GM18508 (cell line): ENCODE data around the gene SYNDIG1.

Experiments used
- ATAC-seq: cut with Tn5 transposase; IDR thresholded peaks from one replicate; pipeline ENCODE4 v1.9.1; 2021; ENCODE audit warnings: moderate number of reproducible peaks; ENCODE audit not compliant: insufficient read depth, unreplicated experiment

SYNDIG1 gene

DNA sequence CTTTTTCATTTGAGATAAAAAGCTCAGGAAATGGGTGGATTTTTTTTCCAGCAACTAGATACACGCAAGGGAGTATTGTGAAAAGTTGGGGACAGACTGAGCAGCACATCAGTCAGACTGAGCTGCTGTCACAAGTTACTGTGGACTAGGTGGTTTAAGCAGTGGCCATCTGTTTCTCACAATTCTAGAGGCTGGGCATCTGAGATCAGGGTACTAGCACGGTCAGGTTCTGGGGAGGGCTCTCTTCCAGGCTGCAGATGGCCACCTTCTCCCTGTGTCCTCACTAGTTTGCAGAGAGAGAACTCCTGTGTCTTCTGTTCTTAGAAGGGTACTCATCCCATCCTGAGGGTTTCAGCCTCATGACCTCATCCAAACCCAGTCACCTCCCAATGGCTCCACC lies 178.3 kb downstream of the SYNDIG1 start:
- no peak for ATAC-seq

DNA sequence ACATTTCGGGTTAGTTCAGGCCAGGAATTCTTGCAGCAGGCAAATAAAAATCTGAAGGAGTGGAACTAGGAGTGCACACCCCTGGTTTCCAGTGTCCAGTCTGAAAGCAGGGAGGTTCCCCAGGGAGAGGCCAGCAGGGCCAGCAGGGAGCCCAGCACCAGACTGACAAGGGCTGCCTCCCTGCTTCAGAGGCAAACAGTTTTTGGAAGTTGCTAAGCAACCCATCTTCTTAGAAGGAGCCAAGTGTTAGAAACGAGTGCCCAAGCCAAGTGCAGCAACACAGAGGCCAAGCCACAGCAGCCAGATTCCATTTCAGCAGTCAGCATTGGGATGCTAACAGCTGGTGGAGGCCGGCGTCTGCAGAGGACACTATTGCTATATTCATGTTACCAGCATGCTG lies 179.1 kb downstream of the SYNDIG1 start:
- peak; percentile 8 for ATAC-seq

DNA sequence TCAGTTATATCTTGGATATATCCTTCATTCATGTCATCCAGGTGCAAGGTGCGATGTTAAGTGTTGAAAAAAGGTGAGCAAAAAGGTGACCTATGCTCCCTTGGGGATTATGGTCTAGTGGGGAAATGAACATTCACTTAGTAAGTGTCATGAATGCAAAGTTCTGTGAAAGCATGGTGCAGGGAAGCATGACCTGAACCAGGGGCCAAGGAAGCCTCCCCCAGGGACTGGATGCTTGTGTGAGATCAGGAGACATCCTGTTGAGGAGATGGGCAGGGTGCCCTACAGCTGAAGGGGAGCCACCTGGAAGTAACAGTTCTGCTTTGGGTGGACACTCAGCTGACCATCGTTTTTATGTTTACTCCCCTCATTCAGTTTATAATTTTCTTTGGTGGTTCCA lies 179.5 kb downstream of the SYNDIG1 start:
- ATAC-seq: peak; percentile 42

DNA sequence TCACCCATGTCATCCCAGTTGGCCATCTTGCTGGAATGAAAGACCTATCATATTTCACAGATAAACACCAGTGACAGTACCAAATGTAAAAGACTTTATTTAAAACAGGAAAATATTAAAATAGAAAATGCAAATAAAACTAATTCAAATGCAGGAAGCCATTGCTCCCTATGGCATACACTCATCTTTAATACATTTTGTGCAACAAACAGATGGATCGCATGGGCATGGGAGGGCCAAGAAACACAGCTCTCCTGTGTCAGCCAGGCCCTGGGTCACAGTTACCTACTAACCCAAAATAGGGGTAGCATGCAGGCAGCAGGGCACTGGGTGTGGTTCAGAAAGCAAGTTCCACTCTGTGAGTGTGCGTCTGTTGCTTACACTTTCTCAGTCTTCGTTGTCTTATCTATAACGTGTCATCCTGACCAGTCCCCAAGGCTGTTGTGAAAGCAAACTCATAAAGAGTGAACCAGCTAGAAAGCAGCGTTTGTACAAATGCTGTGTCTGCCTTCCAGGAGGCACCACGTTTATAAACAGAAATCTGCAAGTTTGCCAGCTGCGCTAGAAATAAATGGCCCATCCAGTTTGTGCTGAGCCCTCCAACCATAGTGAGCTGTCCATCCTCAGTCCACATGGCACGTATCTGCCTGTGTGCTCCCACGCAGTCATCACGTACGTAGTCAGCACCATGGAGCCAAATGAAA lies 180.5 kb downstream of the SYNDIG1 start:
- no peak for ATAC-seq

DNA sequence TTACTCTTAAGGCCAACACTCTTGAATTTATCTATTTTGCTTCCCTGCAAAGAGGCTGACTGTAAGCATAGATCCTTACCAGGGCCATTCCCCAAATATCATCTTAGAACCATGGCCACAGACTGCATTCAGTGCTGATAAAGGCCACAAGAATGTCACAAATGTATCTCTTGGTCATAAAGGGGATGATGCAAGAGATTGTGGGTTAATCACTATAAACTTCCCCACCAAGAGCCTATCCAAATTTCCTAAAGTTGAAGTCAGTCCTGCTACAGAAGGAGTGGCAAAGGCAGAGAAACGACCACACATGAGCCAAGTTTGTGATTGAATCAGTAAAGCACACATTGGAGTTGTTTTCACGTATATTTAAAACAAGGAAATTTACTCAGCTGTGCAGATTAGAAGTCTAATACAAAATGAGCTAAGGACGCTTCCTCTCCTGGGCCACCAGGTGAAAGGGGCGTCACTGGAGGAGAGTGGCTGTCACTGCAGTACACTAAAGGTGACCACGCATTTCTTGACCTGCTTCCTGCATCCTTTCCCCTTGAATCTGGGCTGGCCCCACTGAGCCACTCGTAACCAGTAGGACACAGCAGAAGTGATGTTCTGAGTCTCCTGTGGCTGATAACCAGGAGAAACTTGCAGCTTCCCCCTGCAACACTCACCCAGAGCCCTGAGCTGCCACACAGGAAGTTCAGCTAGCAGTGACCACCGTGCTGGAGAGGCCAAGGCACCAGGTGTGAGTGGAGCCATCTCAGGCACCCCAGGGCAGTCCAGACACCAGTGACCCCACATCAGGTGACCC lies 181.9 kb downstream of the SYNDIG1 start:
- no peak for ATAC-seq

DNA sequence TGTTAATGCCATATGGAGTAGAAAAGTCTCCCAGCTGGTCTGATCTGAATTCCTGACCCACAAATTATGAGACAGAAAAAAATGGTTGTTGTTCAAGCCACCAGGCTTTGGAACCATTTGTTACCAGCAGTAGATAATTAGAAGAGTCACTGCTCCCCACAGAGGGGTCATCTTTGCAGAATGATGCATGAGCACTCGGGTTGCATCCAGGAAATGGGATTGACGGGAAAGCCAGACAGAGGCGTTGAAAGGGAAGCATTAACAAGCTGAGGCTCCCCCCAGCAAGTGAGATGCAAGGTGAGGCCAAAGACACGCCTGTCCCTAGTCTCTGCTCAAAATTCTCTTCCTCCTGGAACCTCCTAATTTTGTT lies 182.5 kb downstream of the SYNDIG1 start:
- no peak for ATAC-seq

DNA sequence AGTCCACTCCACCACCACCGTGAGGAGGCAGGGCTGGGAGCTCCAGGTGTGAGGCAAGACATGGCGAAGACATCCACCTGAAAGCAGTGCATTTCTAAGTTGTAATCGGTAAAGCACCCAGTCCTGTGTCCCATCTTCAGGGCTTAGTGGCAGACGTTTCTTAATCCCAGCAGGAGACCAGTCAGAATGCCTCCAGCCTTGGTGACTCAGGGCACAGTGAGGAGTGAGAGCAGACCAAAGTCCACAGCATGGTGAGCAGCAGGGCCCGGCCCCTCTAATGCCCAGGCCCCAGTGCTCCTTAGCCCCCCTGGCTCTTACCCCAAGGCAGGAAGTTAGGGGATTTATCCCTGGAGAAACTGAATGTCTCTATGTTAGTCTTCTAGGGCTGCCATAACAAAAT lies 183.9 kb downstream of the SYNDIG1 start:
- ATAC-seq: no peak

DNA sequence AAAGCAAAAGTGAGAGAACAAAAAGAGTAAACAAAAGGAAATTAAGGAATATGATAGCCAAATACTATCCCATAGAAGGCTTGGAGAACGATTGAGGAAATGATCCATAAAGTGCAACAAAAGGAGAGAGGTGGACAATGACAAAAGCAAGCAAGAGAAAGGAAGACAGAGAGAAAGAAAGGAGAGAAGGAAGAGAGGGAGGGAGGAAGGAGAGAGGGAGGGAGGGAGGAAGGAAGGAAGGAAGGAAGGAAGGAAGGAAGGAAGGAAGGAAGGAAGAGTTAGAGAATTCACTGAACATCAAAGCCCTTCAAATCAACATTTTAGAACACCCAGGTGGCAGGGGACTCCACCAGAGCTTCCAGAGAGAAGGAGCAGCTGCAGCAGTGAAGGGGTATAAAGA lies 185.0 kb downstream of the SYNDIG1 start:
- no peak for ATAC-seq

DNA sequence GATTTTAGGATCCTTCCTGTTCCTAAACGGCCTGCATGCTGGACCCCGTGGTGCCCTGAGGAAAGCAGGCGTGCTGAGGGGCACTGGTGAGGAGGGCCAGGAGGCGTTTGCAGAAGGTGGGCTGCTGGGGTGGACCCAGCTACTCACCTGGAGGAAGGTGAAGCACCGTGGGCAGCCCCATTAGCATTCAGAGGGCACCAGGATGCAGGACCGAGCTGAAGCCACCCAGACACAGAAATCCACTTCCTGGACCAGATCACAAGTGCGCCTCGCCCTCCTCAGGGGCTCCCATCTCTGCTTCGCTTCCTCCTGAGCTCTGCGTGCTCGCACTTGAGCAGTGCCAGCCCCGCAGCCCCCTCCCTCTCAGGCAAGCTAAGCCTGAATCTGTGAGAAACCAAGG lies 187.0 kb downstream of the SYNDIG1 start:
- no peak for ATAC-seq

DNA sequence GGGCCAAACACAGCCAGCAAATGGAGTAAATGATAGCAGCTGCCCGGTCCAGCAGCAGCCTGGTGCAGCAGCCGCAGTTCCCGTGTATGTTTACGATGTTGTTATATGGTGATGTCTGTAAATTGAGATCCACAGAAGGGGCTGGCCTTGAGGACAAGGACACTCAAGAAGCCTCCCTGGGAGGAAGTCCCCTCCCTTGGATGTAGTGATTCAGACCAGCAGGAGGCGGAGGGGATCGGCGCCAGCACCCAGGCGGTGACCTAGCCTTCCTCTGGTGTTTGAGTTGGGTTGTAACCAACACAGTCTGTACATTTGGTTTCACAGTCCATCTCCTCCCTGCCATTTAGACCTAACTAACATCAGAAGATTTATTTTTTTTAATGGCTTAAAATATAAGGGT lies 187.8 kb downstream of the SYNDIG1 start:
- no peak for ATAC-seq

DNA sequence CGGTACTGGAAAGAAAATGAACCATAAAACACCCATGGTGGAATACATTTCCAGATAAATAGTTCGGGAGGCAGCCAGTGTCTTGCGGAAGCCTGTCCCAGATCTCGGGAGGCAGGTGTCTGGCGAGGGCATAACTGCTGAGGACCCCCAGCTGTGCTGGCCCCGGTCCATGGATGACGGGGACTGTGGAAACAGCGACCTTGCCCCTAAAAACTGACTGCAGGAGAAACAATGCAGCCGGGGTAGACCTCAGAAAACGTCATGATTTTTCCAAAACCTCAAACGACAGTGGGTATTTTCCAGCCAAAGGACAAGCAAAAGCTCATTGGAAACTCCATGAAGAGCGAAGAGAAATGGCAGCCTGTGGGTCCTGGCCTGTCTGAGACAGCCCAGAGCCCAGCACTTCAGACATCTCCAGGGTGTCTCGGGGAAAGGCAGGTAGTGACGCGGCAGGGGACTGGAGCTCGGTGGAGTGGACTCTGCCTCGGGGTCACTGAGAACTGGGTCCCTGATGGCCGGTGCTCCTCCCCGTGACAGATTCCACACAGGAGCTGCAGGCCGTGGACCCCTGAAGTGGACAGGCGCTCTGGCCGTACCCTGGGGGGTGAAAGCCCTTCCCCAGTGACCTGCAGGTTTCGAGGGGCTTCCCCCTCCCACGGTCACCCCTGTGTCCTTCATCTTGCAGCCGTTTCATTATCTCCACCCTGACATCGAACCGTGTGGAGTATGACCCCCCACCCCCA lies 188.6 kb downstream of the SYNDIG1 start:
- no peak for ATAC-seq

DNA sequence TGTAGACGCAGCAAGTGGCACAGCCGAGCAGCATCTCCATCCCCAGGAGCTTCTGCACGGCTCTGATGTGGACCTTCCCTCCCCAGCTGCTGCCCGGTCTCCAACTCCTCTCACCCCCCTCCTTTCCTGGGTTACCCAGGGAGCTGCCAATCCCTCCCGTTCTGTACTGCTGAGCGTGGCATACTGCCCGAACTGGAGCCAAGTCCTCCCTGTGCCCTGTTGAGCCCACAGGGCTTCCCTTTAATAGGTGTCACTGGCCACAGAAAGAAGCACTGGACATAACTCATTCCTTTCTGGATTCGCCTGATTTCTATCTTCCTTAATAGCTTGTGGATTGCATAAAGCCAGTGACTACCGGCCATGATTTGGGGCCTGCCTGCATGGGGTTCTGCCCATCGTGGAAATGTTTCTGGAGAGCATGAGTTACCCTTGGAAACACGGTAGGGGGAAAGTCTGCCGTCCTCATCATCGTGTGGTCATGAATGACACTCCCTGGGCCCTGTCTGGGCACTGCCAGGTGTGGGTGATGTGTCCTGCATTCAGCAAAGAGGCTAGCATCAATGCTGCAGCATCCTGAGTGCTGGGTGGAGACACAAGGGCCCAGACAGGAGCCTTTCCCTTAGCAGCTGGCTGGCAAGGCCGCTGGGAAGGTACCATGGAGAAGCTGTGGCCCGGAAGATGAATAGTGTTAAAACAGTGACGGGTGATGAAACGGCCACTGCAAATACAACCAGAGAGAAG lies 189.7 kb downstream of the SYNDIG1 start:
- ATAC-seq: no peak

DNA sequence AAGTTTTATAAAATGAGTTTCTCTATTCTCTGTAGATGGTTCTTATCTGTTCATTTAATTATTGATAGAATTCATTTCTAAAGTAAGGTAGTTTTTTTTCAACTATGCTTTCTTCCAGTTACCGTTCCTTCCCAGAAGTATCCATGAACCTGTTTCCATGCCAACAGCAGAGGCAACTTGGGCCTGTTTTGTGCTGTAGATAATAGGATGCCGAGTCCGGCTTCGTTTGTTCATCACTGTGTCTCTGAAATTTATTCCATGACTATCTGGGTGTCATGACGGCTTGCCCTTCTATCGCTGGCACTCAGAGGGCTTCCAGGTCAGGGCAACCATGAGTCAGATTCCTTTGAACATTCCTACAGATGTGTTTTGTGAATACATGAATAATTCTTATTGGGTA lies 190.4 kb downstream of the SYNDIG1 start:
- ATAC-seq: no peak

DNA sequence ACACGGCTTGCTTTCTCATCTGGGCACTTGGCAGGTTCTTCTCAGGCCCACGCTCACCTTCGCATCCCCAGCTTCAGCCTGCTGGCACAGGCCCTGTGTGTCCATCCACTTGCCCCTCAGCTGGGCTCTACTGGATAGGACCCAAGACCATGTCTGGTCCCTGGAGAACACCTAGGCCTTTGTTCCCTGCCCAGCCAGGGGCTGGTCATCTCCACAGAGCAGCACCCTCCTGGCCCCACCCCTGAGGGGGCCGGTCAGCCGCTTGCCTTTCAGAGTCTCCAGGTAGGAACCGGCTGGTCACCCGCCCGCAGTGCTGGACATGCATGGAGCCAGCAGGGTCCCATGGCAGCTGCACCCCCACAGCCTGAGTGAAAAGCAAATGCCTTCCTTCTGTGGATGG lies 191.2 kb downstream of the SYNDIG1 start:
- ATAC-seq: no peak

DNA sequence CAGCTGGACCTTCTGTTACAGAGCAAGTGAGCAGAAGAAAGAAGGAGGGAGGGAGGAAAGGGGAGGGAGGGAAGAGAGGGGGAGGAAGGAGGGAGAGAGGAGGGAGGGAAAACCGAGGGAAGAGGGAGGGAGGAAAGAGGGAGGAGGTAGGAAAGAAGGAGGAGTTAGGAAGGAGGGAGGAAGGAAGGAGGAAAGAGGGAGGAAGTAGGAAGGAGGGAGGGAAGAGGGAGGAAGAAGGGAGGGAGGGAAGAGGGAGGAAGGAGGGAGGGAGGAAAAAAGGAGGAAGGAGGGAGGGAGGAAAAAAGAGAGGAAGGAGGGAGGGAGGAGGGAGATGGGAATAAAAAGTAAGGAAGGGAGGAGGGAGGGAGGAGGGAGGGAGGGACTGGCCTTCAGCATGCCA lies 191.8 kb downstream of the SYNDIG1 start:
- no peak for ATAC-seq

DNA sequence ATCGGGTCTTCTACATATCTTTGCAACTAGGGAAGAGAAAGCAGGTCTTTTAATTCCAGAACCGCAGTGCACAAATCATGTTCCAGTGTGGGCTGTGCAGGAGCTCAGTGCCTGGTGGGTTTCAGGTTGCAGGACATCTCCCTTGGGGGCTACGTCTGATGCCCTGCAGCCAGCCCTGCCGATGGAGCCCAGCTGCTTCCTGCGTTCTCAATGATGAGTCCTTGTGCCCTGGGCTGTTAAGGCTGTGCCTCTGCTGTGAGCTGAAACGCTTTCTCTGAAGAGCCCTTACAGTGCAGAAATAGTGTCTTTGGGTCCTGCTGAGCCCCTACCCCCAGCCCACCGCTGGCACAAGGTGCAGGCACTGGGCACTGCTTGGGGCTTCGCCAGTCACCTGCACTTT lies 192.9 kb downstream of the SYNDIG1 start:
- ATAC-seq: no peak

DNA sequence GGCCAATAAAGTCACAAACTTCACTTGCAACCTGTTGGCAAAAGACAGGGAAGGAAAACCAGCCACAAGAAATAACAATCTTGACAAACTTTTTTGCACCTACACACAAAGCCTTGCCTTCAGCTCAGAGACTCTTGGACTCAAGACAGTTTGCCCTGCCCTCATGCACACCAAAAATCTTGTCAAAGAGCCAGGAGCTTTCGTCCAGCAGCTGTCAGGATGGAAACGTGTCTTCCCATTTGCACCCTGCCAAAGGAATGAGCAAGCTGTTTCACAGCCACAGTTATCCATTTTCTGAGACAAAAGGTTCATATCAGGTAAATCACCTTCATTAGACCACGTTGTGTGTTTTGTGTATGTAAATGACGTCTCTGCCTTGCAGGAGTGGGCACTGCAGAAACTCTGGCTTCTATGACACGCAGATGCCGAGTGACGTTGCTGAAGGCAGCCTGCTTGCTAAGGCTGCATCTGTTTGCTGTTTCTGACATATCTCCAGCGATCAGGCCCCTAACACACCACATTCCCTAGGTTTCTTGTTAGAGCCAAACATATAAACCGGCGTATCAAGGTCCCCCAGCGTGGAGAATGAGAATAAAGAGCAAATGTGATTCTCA lies 193.4 kb downstream of the SYNDIG1 start:
- ATAC-seq: no peak

DNA sequence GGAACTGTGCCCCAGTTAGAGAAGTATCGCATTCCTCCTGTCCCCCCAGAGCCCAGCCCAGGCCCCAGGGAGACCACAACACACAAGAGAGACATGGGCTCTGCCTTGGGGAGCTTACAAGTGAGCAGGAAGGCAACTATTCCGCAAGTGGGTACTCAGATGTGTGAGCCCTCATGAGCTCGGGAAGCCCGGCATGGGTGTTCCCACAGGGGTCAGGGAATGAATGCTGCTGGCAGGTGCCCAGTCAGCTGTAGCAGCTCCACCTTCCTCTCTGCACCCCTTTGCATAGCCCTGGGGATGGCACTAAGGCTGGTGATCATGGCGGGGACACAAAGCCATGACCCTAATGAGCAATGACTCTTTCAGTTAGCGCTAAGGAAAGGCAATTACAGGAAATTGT lies 194.1 kb downstream of the SYNDIG1 start:
- ATAC-seq: no peak

DNA sequence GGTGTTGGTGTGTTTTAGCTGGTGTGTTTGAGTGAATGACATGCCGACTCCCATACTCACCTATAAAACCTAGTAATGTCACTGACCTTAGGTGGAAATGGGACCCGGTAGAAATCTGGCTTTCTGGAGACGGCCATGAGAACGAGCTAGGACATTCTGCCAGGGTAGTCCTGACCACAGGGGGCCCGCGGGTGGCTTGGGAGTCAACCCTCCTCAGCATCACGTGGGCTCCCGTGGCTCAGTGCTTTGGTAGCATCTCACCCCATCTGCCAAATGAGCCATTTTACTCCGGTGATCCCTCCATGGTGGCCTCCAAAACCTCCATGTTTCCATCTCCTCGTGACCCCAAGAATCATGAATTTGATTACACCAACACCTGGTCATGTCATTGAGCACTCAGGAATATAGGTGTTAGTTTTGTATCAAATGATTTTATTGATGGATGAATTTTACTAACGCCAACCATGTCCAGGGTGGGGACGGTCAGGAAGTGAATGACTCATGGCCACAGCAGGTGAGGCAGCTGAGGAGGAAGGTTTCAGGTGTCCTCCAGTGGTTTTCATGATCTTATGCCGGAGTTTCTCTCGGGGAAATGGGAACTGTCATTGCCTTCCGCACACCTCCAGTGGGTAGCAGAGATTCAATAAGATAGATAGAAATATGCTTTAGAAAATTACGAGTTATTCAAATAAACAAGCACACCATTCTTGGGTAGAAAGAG lies 195.0 kb downstream of the SYNDIG1 start:
- no peak for ATAC-seq

DNA sequence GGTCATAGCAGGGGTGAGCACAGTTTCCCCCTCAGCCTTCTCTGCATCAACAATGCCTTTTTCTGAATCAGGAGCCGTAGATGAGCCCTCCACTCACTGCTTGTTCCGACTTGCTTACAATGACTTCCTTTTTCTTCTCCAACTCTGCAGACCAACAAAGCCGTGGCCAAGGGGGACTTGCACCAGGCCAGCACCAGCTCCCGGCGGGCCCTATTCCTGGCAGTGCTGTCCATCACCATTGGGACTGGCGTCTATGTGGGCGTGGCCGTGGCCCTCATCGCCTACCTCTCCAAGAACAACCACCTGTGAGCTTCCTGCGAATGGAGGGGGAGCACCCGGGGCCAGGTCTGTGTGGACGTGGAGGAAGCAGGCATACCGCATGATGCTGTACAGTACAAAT lies 195.8 kb downstream of the SYNDIG1 start:
- no peak for ATAC-seq
